ENCODE measurements around the gene ASAP2. TPM values are rescaled to one million over a fixed set of nuclear protein-coding genes. Genes with fewer than 3 reads are reported as not detected.

Gene ASAP2
- total RNA-seq, 2 donors from 2014 or later, result 58.1 to 61.7 TPM

GRCh38 chr2:9334761-9335160 lies 128.1 kb downstream of the ASAP2 start:
- Histone ChIP-seq H3K27me3 (no peaks in the 10 kb centered on the region), H3K27ac (peak overlapping the region; percentile 81), H3K4me1 (peaks cover 13% of the 10 kb centered on the region), H3K9me3 (no peaks in the 10 kb centered on the region), H3K36me3 (no peaks in the 10 kb centered on the region), H3K9ac (ENCODE audit: low read depth in 2 of 2, low read length in 2 of 2) (peak overlapping the region in 1 of 2 donors; percentile 15), H3K4me3 (no peak overlapping the region)
- intact Hi-C loops (cut with DNase I), result loop anchor here (10.0 kb wide), 1 partner anchor 130 kb away; the partner anchor contains the start of gene ASAP2
- TF ChIP-seq CTCF (IDR thresholded peaks at IDR 0.05), result no peak
- no peak for DNase-seq

- H3K27me3 ChIP-seq, result no peaks in the 10 kb centered on the region
- H3K4me3 ChIP-seq, result no peak overlapping the region
- peak overlapping the region in 1 of 2 donors; percentile 15 for H3K9ac ChIP-seq (ENCODE audit: low read depth in 2 of 2, low read length in 2 of 2)
- H3K27ac ChIP-seq, result peak overlapping the region; percentile 81
- peak; percentile 90 for DNase-seq
- no peaks in the 10 kb centered on the region for H3K9me3 ChIP-seq
- intact Hi-C loops (cut with DNase I), result loop anchor here (10.0 kb wide), 1 partner anchor 131 kb away; the partner anchor contains the start of gene ASAP2
- TF ChIP-seq CTCF (IDR thresholded peaks at IDR 0.05), result no peak
- H3K36me3 ChIP-seq, result no peaks in the 10 kb centered on the region
- H3K4me1 ChIP-seq, result peaks cover 13% of the 10 kb centered on the region
Measured at GRCh38 chr2:9335322-9335832, 128.8 kb downstream of the ASAP2 start.

GRCh38 chr2:9336241-9336575 lies 129.6 kb downstream of the ASAP2 start:
- DNase-seq, result no peak
- H3K9me3 ChIP-seq, result no peaks in the 10 kb centered on the region
- no peak for TF ChIP-seq CTCF (IDR thresholded peaks at IDR 0.05)
- peaks cover 13% of the 10 kb centered on the region for H3K4me1 ChIP-seq
- no peaks in the 10 kb centered on the region for H3K27me3 ChIP-seq
- intact Hi-C loops (cut with DNase I), result loop anchor here (10.0 kb wide), 1 partner anchor 131 kb away; the partner anchor contains the start of gene ASAP2
- no peaks in the 10 kb centered on the region for H3K36me3 ChIP-seq
- H3K9ac ChIP-seq (ENCODE audit: low read depth in 2 of 2, low read length in 2 of 2), result peak overlapping the region in 1 of 2 donors; percentile 69
- no peak overlapping the region for H3K4me3 ChIP-seq
- peak overlapping the region; percentile 81 for H3K27ac ChIP-seq

GRCh38 chr2:9336576-9337314 lies 130.1 kb downstream of the ASAP2 start:
- no peak for TF ChIP-seq CTCF (IDR thresholded peaks at IDR 0.05)
- Histone ChIP-seq H3K9me3 (no peaks in the 10 kb centered on the region), H3K27me3 (no peaks in the 10 kb centered on the region), H3K4me3 (no peak overlapping the region), H3K4me1 (peaks cover 13% of the 10 kb centered on the region), H3K36me3 (no peaks in the 10 kb centered on the region), H3K27ac (peak overlapping the region; percentile 81), H3K9ac (ENCODE audit: low read depth in 2 of 2, low read length in 2 of 2) (peak overlapping the region in 1 of 2 donors; percentile 69)
- intact Hi-C loops (cut with DNase I), result loop anchor here (10.0 kb wide), 1 partner anchor 132 kb away; the partner anchor contains the start of gene ASAP2
- peak; percentile 95 for DNase-seq

GRCh38 chr2:9337901-9338300 lies 131.3 kb downstream of the ASAP2 start:
- peaks cover 13% of the 10 kb centered on the region for H3K4me1 ChIP-seq
- H3K36me3 ChIP-seq, result no peaks in the 10 kb centered on the region
- no peak for TF ChIP-seq CTCF (IDR thresholded peaks at IDR 0.05)
- no peak for DNase-seq
- no peak overlapping the region for H3K27ac ChIP-seq
- intact Hi-C loops (cut with DNase I), result loop anchor here (10.0 kb wide), 1 partner anchor 133 kb away; the partner anchor contains the start of gene ASAP2
- no peak overlapping the region for H3K4me3 ChIP-seq
- H3K9me3 ChIP-seq, result no peaks in the 10 kb centered on the region
- no peaks in the 10 kb centered on the region for H3K27me3 ChIP-seq
- no peak overlapping the region for H3K9ac ChIP-seq (ENCODE audit: low read depth in 2 of 2, low read length in 2 of 2)

All from colonic mucosa (tissue), 4 donors.